ENCODE measurements around the gene PGBD1. TPM values are rescaled to one million over a fixed set of nuclear protein-coding genes. Genes with fewer than 3 reads are reported as not detected.
A peak's percentile ranks its signal among the peaks of the same experiment; 100 is the strongest.

PGBD1 gene
- total RNA-seq, 1 donor from 2014 or later, result 3.5 TPM

- Histone ChIP-seq H3K4me3 (no peak overlapping the region), H3K36me3 (no peaks in the 10 kb centered on the region), H3K9me3 (no peaks in the 10 kb centered on the region), H3K27me3 (ENCODE audit: low read depth) (no peaks in the 10 kb centered on the region), H3K27ac (no peak overlapping the region), H3K4me1 (no peaks in the 10 kb centered on the region)
- no peak for ATAC-seq
- intact Hi-C loops (cut with DNase I), result no loop called here
- no peak for DNase-seq
- TF ChIP-seq CTCF (IDR thresholded peaks at IDR 0.05), result no peak
Observed at GRCh38 chr6:28343898-28344677, 62.7 kb downstream of the PGBD1 start.

- no peaks in the 10 kb centered on the region for H3K27me3 ChIP-seq (ENCODE audit: low read depth)
- DNase-seq, result no peak
- no peak overlapping the region for H3K4me3 ChIP-seq
- H3K9me3 ChIP-seq, result no peaks in the 10 kb centered on the region
- TF ChIP-seq CTCF (IDR thresholded peaks at IDR 0.05), result no peak
- H3K4me1 ChIP-seq, result no peaks in the 10 kb centered on the region
- no peak for ATAC-seq
- H3K36me3 ChIP-seq, result no peaks in the 10 kb centered on the region
- intact Hi-C loops (cut with DNase I), result no loop called here
- no peak overlapping the region for H3K27ac ChIP-seq
Observed at GRCh38 chr6:28345201-28345600, 63.8 kb downstream of the PGBD1 start.

GRCh38 chr6:28347119-28347518, 65.7 kb downstream of the PGBD1 start:
- no peaks in the 10 kb centered on the region for H3K27me3 ChIP-seq (ENCODE audit: low read depth)
- TF ChIP-seq CTCF (IDR thresholded peaks at IDR 0.05), result no peak
- peaks cover 9% of the 10 kb centered on the region for H3K4me1 ChIP-seq
- ATAC-seq (no peak), DNase-seq (no peak)
- no peak overlapping the region for H3K27ac ChIP-seq
- intact Hi-C loops (cut with DNase I), result no loop called here
- no peak overlapping the region for H3K4me3 ChIP-seq
- H3K9me3 ChIP-seq, result no peaks in the 10 kb centered on the region
- no peaks in the 10 kb centered on the region for H3K36me3 ChIP-seq

- TF ChIP-seq CTCF (IDR thresholded peaks at IDR 0.05), result no peak
- ATAC-seq (peak in 1 of 2 donors; percentile 1), DNase-seq (no peak)
- Histone ChIP-seq H3K27ac (peak overlapping the region; percentile 75), H3K27me3 (ENCODE audit: low read depth) (no peaks in the 10 kb centered on the region), H3K9me3 (no peaks in the 10 kb centered on the region), H3K4me3 (peak overlapping the region; percentile 69), H3K36me3 (no peaks in the 10 kb centered on the region), H3K4me1 (peaks cover 12% of the 10 kb centered on the region)
- intact Hi-C loops (cut with DNase I), result no loop called here
Observed at GRCh38 chr6:28349344-28349891, 68.0 kb downstream of the PGBD1 start.

- intact Hi-C loops (cut with DNase I), result no loop called here
- H3K9me3 ChIP-seq, result no peaks in the 10 kb centered on the region
- ATAC-seq (peak; percentile 95 to 96), DNase-seq (peak; percentile 93)
- TF ChIP-seq CTCF (IDR thresholded peaks at IDR 0.05), result no peak
- H3K27me3 ChIP-seq (ENCODE audit: low read depth), result no peaks in the 10 kb centered on the region
- H3K27ac ChIP-seq, result peak within 1 kb of the TSS; percentile 75
- no peaks in the 10 kb centered on the region for H3K36me3 ChIP-seq
- peak within 1 kb of the TSS; percentile 69 for H3K4me3 ChIP-seq
- peaks cover 19% of the 10 kb centered on the region for H3K4me1 ChIP-seq
Observed at GRCh38 chr6:28349892-28350737, 68.7 kb downstream of the PGBD1 start, which contains the start of gene ZKSCAN3. ZKSCAN3 (plus strand) TSS chr6:28349947; CDS start chr6:28359587, 9,640 bp downstream.
